BE2C (cell line): ENCODE results near the gene ARHGAP8.
"Not testable (repeated sequence)": the region's sequence is repeated elsewhere in the genome, so short reads cannot be mapped to it uniquely, and the experiment has no call there.

Source experiments
- DNase-seq: peaks from one replicate; pipeline ENCODE4 v3.0.0-alpha.2; 2020
- H3K27me3 ChIP-seq: fragments of 250-450 bp; sonication (Bioruptor Pico); 2 replicates; pipeline ENCODE4 v1.5.1; 2020; ENCODE audit warnings: mild to moderate bottlenecking
- H3K36me3 ChIP-seq: fragments of 250-450 bp; sonication (Bioruptor Pico); 2 replicates; pipeline ENCODE4 v1.5.1; 2020; ENCODE audit warnings: mild to moderate bottlenecking
- H3K4me1 ChIP-seq: fragments of 250-450 bp; sonication (Bioruptor Pico); 2 replicates; pipeline ENCODE4 v1.5.1; 2020
- H3K4me3 ChIP-seq: 2 replicates; pipeline ENCODE4 v1.5.1; 2011; ENCODE audit warnings: low read depth, low read length
- H3K9me3 ChIP-seq: fragments of 250-450 bp; sonication (Bioruptor Pico); 2 replicates; pipeline ENCODE4 v1.5.1; 2020
- CTCF ChIP-seq: IDR thresholded peaks from 2 replicates; pipeline ENCODE4 v1.5.1; 2012; ENCODE audit warnings: mild to moderate bottlenecking, low read depth, low read length

Gene ARHGAP8

GRCh38 chr22:44745853-44746789, 6.3 kb upstream of the ARHGAP8 start:
- Histone ChIP-seq H3K4me1 (no peaks in the 10 kb centered on the region), H3K4me3 (no peak overlapping the region), H3K36me3 (no peaks in the 10 kb centered on the region), H3K9me3 (no peaks in the 10 kb centered on the region), H3K27me3 (no peaks in the 10 kb centered on the region)
- no peak for TF ChIP-seq CTCF
- DNase-seq: no peak

DNA sequence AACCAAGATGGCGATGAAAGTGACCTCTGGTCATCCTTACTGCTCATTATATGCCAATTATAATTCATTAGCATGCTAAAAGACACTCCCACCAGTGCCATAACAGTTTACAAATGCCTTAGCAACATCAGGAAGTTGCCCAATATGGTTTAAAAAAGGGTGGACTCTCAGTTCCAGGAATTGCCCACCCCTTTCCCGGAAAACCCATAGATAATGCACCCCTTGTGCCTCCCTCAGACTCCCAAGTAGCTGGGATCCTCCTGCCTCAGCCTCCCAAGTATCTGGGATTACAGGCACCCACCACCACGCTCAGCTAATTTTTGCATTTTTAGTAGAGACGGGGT, 4.6 kb upstream of the ARHGAP8 start:
- not testable (repeated sequence) for H3K36me3 ChIP-seq, H3K4me3 ChIP-seq, H3K4me1 ChIP-seq, DNase-seq, H3K9me3 ChIP-seq, H3K27me3 ChIP-seq

DNA sequence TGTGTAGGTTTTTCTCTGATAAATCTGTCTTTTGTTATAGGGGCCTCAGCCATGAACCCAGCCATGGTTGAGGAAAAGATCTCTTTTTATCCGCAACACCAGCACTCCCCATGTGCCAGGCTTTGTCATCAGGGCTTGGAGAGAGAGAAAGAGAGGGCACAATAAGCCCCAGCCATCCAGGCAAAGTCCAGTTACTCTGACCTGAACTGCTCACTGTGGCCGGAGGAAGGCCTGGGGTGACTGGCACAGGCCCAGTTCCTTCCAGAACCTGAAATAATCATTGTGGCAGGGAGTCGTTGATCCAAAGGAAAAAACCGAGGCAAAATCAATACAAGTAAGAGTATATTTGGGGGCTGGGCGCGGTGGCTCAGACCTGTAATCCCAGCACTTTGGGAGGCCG, 3.9 kb upstream of the ARHGAP8 start:
- TF ChIP-seq CTCF: no peak
- H3K4me1 ChIP-seq: no peaks in the 10 kb centered on the region
- no peaks in the 10 kb centered on the region for H3K9me3 ChIP-seq
- no peak for DNase-seq
- no peaks in the 10 kb centered on the region for H3K27me3 ChIP-seq
- H3K36me3 ChIP-seq: no peaks in the 10 kb centered on the region
- H3K4me3 ChIP-seq: no peak overlapping the region

DNA sequence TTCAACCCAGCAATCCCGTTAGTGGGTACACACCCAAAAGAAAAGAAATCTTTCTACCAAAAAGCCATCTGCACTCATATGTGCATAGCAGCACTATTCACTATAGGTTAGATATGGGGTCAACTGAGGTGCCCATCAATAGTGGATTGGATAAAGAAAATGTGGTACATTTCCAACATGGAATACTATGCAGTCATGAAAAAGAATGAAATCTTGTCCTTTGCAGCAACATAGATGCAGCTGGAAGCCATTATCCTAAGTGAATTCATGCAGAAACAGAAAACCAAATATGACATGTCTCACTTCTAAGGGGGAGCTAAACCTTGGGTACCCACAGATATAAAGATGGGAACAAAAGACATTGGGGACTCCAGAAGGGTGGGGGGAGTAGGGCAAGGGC, 1.9 kb upstream of the ARHGAP8 start:
- DNase-seq: no peak
- Histone ChIP-seq H3K4me1 (no peaks in the 10 kb centered on the region), H3K36me3 (no peaks in the 10 kb centered on the region), H3K9me3 (no peaks in the 10 kb centered on the region), H3K4me3 (no peak overlapping the region), H3K27me3 (no peaks in the 10 kb centered on the region)
- no peak for TF ChIP-seq CTCF

GRCh38 chr22:44753189-44754042, 1.0 kb downstream of the ARHGAP8 start:
- no peaks in the 10 kb centered on the region for H3K27me3 ChIP-seq

More at GRCh38 chr22:44753189-44754042, 1.0 kb downstream of the ARHGAP8 start:
- Histone ChIP-seq H3K9me3 (no peaks in the 10 kb centered on the region), H3K4me1 (peaks cover 4% of the 10 kb centered on the region; the same call in 1 of the 2 replicates), H3K4me3 (no peak overlapping the region), H3K36me3 (no peaks in the 10 kb centered on the region)
- DNase-seq: no peak
- TF ChIP-seq CTCF: no peak
